Kidney capillary endothelial cell (primary cell): ENCODE data around the gene LRP1-AS.
A peak's percentile ranks its signal among the peaks of the same experiment; 100 is the strongest.

Experiments
- DNase-seq: peaks from one replicate; pipeline ENCODE4 v3.0.0-alpha.2; 2018; ENCODE audit warnings: low spot score

The LRP1-AS gene

DNA sequence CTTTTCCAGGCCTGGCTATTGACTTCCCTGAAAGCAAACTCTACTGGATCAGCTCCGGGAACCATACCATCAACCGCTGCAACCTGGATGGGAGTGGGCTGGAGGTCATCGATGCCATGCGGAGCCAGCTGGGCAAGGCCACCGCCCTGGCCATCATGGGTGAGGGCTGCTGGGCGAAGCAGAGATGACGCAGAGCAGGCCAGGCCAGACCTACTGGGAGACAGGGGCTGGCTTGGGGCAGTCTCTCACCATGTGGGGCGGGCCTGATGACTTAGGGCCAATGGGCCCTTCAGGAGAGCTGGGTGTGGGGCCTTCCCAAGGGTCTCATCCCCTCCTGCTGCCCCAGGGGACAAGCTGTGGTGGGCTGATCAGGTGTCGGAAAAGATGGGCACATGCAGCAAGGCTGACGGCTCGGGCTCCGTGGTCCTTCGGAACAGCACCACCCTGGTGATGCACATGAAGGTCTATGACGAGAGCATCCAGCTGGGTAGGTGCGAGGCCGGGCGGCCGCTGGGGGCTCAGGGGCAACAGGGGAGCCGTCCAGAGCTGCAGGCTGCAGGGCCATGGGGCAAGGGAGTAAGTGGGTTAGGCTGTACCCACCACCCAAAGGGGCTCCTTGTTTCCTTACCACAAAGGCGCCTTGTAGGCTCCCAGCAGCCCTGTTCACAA, 33.0 kb upstream of the LRP1-AS start:
- no peak for DNase-seq

- no peak for DNase-seq
Measured at GRCh38 chr12:57179331-57180086, 32.1 kb upstream of the LRP1-AS start.

DNA sequence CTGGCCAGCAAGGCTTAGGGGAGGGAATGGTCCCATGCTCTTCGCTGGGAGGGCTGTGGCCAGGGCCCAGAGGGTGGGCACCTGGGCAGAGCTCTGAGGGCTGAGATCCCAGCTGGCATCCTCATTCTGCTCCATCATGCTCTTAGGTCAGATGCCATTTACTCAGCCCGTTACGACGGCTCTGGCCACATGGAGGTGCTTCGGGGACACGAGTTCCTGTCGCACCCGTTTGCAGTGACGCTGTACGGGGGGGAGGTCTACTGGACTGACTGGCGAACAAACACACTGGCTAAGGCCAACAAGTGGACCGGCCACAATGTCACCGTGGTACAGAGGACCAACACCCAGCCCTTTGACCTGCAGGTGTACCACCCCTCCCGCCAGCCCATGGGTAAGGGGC, 30.8 kb upstream of the LRP1-AS start:
- DNase-seq: no peak

- no peak for DNase-seq
Measured at GRCh38 chr12:57177354-57177753, 29.9 kb upstream of the LRP1-AS start.

DNA sequence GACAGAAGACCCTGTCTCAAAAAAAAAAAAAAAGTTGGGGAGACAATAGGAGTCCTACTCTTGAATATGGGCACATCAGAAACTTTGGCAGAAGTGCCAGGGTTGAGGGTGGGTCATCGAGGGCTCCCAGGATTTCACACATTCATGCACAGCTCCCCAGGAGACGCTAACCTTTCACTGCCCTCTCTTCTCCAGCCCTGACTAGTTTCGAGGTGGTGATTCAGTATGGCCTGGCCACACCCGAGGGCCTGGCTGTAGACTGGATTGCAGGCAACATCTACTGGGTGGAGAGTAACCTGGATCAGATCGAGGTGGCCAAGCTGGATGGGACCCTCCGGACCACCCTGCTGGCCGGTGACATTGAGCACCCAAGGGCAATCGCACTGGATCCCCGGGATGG, 29.4 kb upstream of the LRP1-AS start:
- DNase-seq: no peak

- DNase-seq: no peak
Measured at GRCh38 chr12:57176139-57176477, 28.7 kb upstream of the LRP1-AS start.

- peak; percentile 44 for DNase-seq
Measured at GRCh38 chr12:57175428-57176138, 28.2 kb upstream of the LRP1-AS start.

DNA sequence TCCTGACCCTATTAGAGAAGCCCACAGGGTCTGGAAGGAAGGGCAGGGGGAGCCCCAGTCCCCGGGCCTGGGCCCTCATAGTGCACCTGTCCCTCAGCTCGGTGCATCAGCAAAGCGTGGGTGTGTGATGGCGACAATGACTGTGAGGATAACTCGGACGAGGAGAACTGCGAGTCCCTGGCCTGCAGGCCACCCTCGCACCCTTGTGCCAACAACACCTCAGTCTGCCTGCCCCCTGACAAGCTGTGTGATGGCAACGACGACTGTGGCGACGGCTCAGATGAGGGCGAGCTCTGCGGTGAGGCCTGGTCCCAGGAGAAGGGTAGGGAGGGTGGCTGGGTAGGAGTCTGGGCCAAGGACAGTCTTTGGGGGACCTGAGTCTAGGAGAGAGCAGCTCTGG, 26.3 kb upstream of the LRP1-AS start:
- DNase-seq: no peak

DNA sequence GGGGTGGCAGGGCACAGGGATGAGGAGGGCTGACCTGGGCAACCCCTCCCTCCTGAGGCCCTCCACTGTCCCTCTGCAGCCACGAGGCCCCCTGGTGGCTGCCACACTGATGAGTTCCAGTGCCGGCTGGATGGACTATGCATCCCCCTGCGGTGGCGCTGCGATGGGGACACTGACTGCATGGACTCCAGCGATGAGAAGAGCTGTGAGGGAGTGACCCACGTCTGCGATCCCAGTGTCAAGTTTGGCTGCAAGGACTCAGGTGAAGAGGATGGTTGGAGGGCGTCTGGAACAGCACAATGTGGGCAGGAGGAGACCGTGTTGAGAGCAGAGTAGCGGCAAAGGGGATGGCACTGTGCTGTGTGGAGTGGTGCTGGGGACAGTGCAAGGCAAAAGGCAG, 25.7 kb upstream of the LRP1-AS start:
- DNase-seq: no peak

DNA sequence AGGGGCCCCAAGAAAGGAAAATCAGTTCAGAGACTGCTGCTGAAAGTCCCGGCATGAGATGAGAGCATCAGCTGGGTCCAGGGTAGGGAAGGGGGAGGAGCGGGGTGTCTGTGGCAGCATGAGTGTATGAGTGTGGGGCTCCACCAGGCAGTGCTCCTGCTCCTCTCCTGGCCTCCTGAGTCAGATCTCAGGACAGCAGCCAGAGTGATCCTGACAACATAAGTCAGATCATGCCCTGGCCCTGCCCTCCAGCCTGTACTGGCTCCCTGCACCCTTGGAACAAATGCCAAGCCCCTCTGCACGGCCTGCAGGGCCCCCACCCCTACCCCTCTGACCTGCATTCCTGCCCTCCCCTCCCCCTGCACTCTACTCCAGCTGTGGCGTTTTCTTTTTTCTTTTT, 24.2 kb upstream of the LRP1-AS start:
- DNase-seq: no peak

DNA sequence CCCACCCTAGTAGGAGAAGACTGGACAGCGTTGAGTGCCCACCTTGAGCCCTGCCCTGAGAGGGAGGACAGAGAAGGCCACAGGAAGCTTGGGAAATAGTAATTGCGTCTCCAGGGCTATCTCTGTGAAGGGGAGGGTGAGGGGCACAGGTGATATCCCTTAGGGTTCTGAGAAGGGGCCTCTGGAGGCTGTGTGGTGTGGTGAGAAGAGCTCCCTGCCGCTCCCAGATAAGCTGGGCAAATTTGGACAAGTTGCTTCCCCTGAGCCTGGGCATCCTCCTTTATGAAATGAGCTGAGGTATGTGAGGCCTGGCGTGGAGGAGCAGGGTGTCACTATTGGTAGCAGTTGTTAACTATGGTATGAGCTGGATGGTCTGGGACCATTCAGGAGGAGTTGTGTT, 23.5 kb upstream of the LRP1-AS start:
- DNase-seq: no peak

GRCh38 chr12:57170408-57170807, 23.0 kb upstream of the LRP1-AS start:
- no peak for DNase-seq

DNA sequence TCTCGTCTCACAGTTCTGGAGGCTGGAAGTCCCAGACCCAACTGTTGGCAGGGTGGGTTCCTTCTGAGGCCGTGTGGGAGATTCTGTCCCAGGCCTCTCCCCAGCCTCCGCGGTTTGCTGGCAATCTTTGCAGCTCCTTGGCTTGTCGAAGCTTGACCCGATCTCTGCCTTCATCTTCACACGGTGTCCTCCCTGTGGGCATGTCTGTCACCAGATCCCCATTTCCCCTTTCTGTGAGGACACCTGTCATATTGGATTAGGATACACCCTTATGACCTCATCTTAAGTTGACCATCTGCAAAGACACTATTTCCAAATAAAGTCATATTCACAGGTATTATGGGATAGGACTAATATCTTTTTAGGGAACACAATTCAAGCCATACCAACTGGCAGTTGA, 22.6 kb upstream of the LRP1-AS start:
- DNase-seq: no peak

DNA sequence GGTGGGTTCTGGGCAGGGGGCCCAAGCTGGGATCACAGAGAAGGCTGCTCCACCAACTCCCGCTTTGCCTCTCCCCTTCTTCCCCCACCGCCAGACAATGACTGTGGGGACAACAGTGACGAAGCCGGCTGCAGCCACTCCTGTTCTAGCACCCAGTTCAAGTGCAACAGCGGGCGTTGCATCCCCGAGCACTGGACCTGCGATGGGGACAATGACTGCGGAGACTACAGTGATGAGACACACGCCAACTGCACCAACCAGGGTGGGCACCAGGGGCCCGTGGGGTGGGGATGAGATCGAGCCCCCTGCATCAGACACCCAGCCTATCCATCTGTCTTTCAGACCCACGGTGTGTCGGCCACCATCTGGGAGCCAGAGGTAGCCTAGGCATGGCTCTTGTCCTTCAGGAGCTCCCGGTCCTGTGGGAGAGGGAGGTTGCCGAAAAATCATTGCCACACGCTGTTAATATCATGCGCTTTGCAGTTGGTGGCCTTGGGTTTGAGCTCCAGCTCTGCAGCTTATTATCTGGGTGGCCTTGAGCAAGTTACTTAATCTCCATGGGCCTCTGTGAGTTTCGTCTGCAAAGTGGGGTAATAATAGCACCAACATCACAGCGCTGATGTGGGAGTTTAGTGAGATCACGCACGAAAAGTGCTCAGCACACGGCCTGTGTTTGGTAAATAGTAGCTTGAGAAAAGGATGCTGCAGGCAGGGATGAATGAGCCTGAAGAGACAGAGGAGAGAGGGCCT, 21.8 kb upstream of the LRP1-AS start:
- no peak for DNase-seq

GRCh38 chr12:57168058-57168457, 20.6 kb upstream of the LRP1-AS start:
- DNase-seq: no peak

GRCh38 chr12:57166971-57167371, 19.6 kb upstream of the LRP1-AS start:
- peak; percentile 68 for DNase-seq

DNA sequence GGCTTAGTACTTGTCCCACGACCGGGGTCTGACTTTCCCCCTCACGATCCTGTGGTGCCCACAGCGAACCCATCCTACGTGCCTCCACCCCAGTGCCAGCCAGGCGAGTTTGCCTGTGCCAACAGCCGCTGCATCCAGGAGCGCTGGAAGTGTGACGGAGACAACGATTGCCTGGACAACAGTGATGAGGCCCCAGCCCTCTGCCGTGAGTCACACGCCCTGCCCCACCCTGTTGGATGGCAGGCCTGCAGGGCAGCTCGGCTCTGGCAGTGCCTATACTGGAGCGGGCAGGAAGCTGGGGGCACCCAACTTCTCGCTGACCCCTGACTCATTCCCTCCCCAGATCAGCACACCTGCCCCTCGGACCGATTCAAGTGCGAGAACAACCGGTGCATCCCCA, 18.3 kb upstream of the LRP1-AS start:
- no peak for DNase-seq

GRCh38 chr12:57164966-57165625, 17.7 kb upstream of the LRP1-AS start:
- no peak for DNase-seq

DNA sequence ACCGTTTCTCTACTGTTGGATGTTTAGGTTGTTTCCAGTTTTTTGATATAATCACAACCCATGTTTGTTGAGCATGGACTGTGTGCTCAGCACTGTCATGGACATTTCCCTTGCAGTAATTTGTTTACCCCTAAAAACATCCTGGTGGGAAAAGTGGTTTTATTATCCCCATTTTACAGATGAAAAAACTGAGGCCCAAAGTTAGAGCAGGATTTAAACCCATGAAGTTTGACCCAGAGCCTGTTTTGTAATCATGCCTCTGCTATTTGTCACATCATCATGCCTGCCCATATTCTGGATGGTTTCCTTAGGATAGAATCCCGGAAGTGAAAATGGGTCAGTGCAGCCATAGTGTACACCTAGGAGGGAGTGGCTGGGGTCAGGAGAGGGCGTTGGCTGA, 17.0 kb upstream of the LRP1-AS start:
- DNase-seq: no peak

DNA sequence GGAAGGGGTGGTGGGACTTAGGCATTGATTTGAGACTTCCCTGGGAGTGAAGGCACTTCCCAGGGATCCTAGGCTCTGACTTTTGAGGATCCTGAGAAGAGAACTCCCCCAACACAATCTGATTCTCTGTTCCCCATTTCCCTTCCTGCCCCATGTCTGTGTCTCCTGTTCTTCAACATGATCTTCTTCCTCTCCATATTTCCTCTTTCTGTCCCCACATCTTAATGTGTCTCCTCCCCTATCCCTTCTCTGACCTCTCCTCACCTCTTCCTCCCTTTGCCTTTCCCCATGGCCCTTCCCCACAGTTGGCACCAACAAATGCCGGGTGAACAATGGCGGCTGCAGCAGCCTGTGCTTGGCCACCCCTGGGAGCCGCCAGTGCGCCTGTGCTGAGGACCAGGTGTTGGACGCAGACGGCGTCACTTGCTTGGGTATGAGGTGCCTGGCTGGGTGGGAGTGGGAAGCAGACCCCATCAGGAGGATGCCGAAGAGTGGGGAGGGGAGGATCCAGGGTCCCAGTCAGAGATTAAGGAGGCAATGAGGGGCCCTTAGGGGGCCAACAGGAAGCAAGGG, 15.2 kb upstream of the LRP1-AS start:
- no peak for DNase-seq

GRCh38 chr12:57161491-57161890, 14.1 kb upstream of the LRP1-AS start:
- no peak for DNase-seq

DNA sequence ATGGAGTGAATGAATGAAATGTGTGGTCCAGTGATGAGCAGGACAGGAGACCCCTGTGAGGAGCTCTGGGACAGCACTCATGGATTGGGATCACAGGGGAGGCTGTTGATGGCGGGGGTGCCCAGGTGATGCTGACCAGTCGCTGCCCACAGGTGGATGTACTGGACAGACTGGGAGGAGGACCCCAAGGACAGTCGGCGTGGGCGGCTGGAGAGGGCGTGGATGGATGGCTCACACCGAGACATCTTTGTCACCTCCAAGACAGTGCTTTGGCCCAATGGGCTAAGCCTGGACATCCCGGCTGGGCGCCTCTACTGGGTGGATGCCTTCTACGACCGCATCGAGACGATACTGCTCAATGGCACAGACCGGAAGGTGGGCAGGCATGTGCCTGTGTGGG, 13.3 kb upstream of the LRP1-AS start:
- DNase-seq: no peak
